Osteocyte (in vitro differentiated cells): ENCODE results near the gene CALCR. TPM values are rescaled to one million over a fixed set of nuclear protein-coding genes. Genes with fewer than 3 reads are reported as not detected.

Experiments used
- DNase-seq: peaks from one replicate; pipeline ENCODE4 v3.0.0; 2021; ENCODE audit warnings: mixed read lengths; ENCODE audit not compliant: unreplicated experiment; ENCODE audit errors: extremely low spot score
- H3K27ac Mint-ChIP-seq: one replicate; pipeline ENCODE4 v1.8.0; 2021; ENCODE audit warnings: mild to moderate bottlenecking, mixed read lengths; ENCODE audit not compliant: unreplicated experiment
- H3K27me3 Mint-ChIP-seq: one replicate; pipeline ENCODE4 v1.8.0; 2021; ENCODE audit warnings: mixed read lengths; ENCODE audit not compliant: unreplicated experiment
- H3K36me3 Mint-ChIP-seq: one replicate; pipeline ENCODE4 v1.8.0; 2021; ENCODE audit warnings: mixed read lengths; ENCODE audit not compliant: unreplicated experiment
- H3K4me1 Mint-ChIP-seq: one replicate; pipeline ENCODE4 v1.8.0; 2021; ENCODE audit warnings: mixed read lengths; ENCODE audit not compliant: unreplicated experiment
- H3K4me3 Mint-ChIP-seq: one replicate; pipeline ENCODE4 v1.8.0; 2021; ENCODE audit warnings: mild to moderate bottlenecking, moderate library complexity, mixed read lengths; ENCODE audit not compliant: unreplicated experiment
- H3K9me3 Mint-ChIP-seq: one replicate; pipeline ENCODE4 v1.8.0; 2021; ENCODE audit warnings: mixed read lengths; ENCODE audit not compliant: unreplicated experiment
- total RNA-seq: library from RNA; stranded (reverse); gene quantifications from 2 replicates; pipeline ENCODE4 v1.2.1, GENCODE V29; 2021
- TF ChIP-seq, protein P1 (sequence below): fragments of 200-600 bp; sonication (generic); IDR thresholded peaks from 2 replicates; pipeline ENCODE4 v1.5.0; 2021; ENCODE audit warnings: antibody characterized with exemption, mild to moderate bottlenecking, moderate library complexity

The CALCR gene
- total RNA-seq, 1 donor from 2014 or later: not detected

DNA sequence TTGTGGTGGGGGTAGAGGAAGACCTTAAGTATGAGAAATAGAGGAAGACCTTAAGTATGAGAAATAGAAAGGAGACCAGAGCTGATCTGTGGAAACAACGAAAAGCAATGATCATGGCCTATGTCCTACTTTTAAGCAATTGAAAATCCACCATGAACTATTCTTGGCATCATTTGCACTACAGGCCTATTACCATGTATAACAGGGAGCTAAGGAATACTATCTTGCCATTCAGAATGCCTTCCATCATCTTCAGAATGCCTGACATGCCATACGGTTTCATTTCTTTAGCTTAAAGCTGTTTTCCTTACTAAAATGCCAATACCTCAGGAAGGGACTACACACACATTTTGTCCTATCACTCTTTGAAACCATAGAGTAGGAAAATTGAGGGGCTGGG, 127.0 kb downstream of the CALCR start:
- Mint-ChIP-seq H3K27me3 (peaks cover 52% of the 10 kb centered on the region), H3K4me3 (no peak overlapping the region), H3K27ac (no peak overlapping the region), H3K4me1 (no peaks in the 10 kb centered on the region), H3K9me3 (no peaks in the 10 kb centered on the region), H3K36me3 (no peaks in the 10 kb centered on the region)
- no peak for DNase-seq
- TF ChIP-seq, protein P1, sequence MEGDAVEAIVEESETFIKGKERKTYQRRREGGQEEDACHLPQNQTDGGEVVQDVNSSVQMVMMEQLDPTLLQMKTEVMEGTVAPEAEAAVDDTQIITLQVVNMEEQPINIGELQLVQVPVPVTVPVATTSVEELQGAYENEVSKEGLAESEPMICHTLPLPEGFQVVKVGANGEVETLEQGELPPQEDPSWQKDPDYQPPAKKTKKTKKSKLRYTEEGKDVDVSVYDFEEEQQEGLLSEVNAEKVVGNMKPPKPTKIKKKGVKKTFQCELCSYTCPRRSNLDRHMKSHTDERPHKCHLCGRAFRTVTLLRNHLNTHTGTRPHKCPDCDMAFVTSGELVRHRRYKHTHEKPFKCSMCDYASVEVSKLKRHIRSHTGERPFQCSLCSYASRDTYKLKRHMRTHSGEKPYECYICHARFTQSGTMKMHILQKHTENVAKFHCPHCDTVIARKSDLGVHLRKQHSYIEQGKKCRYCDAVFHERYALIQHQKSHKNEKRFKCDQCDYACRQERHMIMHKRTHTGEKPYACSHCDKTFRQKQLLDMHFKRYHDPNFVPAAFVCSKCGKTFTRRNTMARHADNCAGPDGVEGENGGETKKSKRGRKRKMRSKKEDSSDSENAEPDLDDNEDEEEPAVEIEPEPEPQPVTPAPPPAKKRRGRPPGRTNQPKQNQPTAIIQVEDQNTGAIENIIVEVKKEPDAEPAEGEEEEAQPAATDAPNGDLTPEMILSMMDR: no peak

DNA sequence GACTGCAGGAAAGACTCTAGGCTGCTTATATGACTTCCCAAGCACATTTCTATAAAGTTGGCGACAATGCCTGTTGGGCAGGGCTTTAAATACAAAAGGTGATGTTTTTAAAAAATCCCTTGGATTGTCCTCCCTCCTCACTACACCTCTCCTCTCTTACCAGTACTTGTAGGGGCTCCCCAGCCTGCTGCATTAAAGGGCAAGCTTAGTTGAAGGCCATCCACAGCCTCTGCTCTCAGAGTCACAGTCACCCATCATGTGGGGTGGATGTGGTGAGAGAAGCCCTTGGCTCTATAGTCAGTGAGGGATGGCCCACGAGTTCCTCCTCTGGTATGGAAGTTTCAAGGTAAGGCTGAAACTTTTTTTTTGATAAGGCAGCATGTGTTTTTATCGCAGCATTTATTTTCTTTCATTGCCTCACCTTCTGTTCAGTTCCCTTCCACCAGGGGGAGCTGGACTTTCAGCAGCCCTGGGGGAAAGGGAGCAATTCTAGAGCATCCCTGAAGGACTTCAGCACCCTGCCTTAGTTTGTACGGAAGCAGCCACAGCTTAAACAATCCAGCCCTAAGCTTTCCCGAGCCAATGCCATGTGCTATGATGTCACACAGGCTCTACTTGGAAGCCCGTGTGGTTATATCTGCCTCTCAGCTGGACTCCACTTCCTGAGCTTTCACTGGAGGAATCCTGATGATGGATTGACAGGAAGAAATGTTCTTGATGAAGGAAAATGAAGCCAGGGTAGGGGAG, 131.9 kb downstream of the CALCR start:
- Mint-ChIP-seq H3K27ac (no peak overlapping the region), H3K27me3 (peaks cover 43% of the 10 kb centered on the region), H3K9me3 (no peaks in the 10 kb centered on the region), H3K36me3 (no peaks in the 10 kb centered on the region), H3K4me1 (no peaks in the 10 kb centered on the region), H3K4me3 (no peak overlapping the region)
- no peak for DNase-seq
- TF ChIP-seq, protein P1: peak; percentile 54

DNA sequence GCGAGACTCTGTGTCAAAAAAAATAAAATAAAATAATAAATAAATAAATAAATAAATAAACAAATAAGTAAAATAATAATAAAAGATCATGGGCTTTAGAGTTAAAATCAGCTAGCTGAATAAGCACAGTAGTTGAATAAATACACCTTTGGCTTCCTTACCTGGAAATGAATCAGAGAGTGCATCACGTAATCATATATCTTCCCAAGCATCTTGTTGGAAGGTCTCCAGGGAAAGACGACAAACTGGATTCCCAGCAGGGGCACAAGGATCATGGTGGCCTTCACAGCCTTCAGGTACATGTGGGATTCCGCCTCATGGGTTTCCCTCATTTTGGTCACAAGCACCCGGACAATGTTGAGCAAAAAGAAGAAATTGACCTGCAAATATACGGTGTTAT, 138.7 kb downstream of the CALCR start:
- Mint-ChIP-seq H3K27me3 (peaks cover 42% of the 10 kb centered on the region), H3K9me3 (no peaks in the 10 kb centered on the region), H3K4me3 (no peak overlapping the region), H3K4me1 (no peaks in the 10 kb centered on the region), H3K27ac (no peak overlapping the region), H3K36me3 (no peaks in the 10 kb centered on the region)
- no peak for DNase-seq
- TF ChIP-seq, protein P1: no peak

DNA sequence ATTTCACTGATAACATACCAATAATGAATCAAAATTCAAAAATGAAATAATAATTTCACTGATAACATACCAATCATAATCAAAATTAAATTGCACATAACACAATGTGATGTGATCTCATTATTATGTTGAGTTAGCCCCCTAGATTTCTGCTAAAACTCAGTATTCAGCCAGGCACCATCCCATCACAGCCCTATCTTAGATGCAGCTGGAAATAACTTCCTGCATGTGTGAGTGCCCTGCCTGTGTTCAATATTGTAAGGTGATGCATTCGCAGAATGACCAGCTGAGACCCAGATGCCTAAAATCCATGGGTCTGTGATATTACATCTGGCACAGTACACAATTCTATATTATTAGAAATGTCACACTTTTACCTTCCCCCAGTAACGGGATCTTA, 142.4 kb downstream of the CALCR start:
- Mint-ChIP-seq H3K4me1 (no peaks in the 10 kb centered on the region), H3K4me3 (no peak overlapping the region), H3K9me3 (no peaks in the 10 kb centered on the region), H3K27ac (no peak overlapping the region), H3K36me3 (no peaks in the 10 kb centered on the region), H3K27me3 (peaks cover 30% of the 10 kb centered on the region)
- no peak for DNase-seq
- TF ChIP-seq, protein P1: no peak

DNA sequence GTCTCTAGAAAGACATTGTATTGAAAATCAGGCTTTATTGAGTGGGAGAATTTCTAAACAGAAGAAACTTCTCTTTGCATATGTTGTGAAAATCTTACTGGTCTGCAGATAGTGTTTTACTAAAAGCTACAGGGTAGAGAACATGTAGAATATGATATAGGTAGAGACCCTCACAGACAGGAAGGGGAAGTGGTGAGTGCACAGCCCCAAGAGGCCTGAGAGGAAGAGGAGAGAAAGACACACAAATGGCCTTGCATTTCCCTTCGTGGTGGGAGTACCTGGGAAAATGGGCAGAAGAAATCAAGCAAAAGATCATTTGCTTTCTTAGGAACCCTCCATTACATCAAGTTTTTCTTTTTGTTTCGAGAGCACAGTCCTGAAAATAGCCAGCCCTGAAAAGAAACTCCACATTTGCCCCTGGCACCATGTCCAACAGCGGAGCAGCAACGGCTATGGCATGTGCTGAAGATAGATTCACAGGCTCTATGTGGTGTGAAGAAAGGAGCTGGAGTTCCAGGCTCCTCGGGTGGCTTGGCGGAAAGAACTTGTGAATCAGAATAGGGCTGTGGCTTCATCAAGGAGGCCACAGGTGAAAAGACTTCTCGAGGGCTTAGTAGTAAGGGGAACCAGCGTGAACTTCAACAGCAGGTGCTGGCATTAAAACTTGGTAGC, 143.5 kb downstream of the CALCR start:
- H3K27ac Mint-ChIP-seq: no peak overlapping the region

More for the DNA sequence above, 143.5 kb downstream of the CALCR start:
- Mint-ChIP-seq H3K27me3 (peaks cover 29% of the 10 kb centered on the region), H3K4me1 (no peaks in the 10 kb centered on the region), H3K36me3 (no peaks in the 10 kb centered on the region), H3K9me3 (no peaks in the 10 kb centered on the region), H3K4me3 (no peak overlapping the region)
- TF ChIP-seq, protein P1: no peak
- DNase-seq: no peak
